A549 treated with GW870086 at 1 μM for 4 hours (cell line): ENCODE results near the gene ZFP2. TPM values are rescaled to one million over a fixed set of nuclear protein-coding genes. Genes with fewer than 3 reads are reported as not detected.

Source experiments
- total RNA-seq: library from RNA; stranded (reverse); fragments of 200-300 nt; extraction: Qiagen RNA extraction; gene quantifications from 5 replicates; pipeline ENCODE4 v1.2.3, GENCODE V29; 2022; ENCODE audit warnings: low read depth

The ZFP2 gene
- not detected in 5 replicates for total RNA-seq

DNA sequence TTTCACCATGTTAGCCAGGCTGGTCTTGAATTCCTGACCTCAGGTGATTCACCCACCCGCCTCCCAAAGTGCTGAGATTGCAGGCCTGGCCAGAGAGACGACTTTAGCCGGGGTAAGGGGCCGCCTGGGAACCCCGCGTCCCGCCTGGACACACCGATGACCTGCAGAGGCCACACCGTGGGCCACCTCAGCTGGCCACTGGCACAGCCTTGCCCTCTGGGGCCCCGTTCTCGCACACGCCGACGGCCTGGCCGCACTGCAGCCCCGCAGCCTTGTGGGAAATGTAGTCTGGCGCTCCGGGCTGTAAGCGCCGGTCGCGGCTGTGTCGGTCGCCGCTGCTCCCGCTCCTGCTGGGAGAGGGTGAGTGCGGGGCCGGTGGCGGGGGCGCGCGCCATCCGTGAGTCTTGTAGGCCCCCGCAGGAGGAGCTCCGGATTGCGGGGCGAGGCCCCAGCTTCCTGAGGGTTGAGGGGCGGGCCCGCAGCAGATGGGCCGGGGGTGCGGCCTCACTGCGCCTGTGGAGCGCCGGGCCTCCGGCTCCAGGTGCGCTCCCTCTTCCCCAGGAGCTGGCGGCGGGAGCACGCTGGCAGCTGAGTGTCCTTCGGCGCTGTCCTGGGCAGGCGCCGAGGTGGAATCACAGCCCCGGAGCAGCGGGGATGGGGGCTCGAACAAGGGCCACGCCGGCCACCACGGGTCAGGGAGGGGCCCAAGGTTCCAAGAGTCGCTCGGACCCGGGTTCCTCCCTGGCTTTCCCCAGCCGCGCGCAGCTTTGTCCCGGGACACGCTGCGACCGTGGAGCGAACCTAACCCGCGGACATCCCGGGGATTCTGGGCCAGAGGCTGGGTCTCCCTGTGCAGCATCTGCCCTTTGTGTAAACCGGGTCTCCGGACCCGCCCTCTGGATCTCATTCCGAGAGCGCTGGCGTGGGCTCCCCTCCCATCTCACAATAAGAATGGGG is at the start of gene ZFP2:
TSS of gene ZFP2 (plus strand) at position 299 of the 957 bp plus-strand sequence. CDS start 35,401 bp downstream, outside the sequence.

GRCh38 chr5:178859625-178860521 is 35.8 kb upstream of the ZFP2 start, which contains the start of gene ZNF354B:
Gene ZNF354B (plus strand): TSS chr5:178859953. CDS start chr5:178861048, 1,095 bp downstream.

DNA sequence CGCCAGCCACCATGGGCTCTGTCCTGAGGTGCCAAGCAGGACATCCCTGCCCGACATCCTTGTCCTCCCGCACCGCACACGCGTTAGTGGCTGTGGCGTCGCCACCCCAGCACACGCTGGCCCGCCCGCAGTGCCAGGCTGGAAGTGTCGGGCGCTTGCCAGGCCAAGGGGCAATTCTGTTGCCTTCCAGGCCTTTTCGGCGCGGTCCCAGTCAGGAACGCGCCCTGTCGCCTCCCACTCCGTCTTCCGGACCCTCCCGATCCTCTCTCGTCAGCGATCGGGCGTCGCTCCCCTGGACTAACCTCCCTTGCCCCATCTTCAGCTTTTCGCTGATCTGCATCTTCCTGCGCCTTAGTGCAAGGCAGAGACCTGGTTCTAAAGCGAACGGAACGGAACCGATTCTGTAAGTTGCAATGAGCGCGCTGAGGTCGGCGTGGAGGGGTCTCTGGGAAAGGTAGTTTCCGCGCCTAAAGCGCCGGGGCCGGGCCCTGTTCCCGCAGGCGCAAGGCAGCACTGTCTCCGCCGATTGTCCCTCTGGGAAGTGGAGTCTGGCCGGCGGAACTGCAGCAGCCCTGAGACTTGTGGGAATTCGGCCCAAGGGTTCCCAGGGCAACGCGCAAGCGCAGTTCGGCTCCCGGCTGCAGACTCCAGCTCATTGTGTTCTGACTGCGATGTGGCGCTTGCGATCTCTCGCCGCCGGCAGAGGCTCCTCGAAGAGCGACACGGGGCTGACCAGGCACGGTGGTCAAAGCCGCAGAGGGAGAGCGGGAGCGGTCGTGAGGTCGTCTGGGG is 45.1 kb downstream of the ZFP2 start, which contains the start of gene ZNF454:
TSS of gene ZNF454 (plus strand) at position 630 of the 792 bp plus-strand sequence. CDS start 1,594 bp downstream, outside the sequence.

Other genes starting within 250 kb of the ZFP2 start
- 5.7 to 8.2 TPM (median 7.9 TPM) in 5 replicates for gene ZNF354A, start 165.3 kb upstream of the ZFP2 start, total RNA-seq
- gene ZNF354B, start 36.0 kb upstream of the ZFP2 start, total RNA-seq = 3.2 to 5.4 TPM (median 5.0 TPM) in 5 replicates
- not detected in 5 replicates for gene ZNF454, start 45.3 kb downstream of the ZFP2 start, total RNA-seq
- not detected in 5 replicates for gene GRM6, start 99.4 kb downstream of the ZFP2 start, total RNA-seq
- 0.51 to 1.1 TPM (median 0.90 TPM) in 5 replicates for gene ZNF879, start 127.9 kb downstream of the ZFP2 start, total RNA-seq
- gene ZNF354C, start 164.5 kb downstream of the ZFP2 start, total RNA-seq = 0.50 to 1.0 TPM (median 0.70 TPM) in 5 replicates